GM12878 (cell line): Measurements from ENCODE around the gene DUS2. TPM values are rescaled to one million over a fixed set of nuclear protein-coding genes. Genes with fewer than 3 reads are reported as not detected.

Experiments
- ATAC-seq: fragments of 200-7000 bp; cut with Tn5 transposase; 3 replicates; pipeline ENCODE4 v1.9.1; 2020; ENCODE audit warnings: mild to moderate bottlenecking, moderate library complexity
- BruUV-seq: library from RNA; stranded (reverse); fragments of 400-500 nt; replicated peaks from 2 replicates; lab custom pipeline; 2021; lab: Mats Ljungman, UMichigan
- CTCF ChIA-PET: fragments of 300-600 bp; sonication (Branson Sonifier 250); formaldehyde crosslinking; extraction: SDS; loops from one replicate; lab custom pipeline; 2021; ENCODE audit warnings: inconsistent platforms; lab: Yijun Ruan, JAX
- POLR2A ChIA-PET: fragments of 350-600 bp; formaldehyde crosslinking; extraction: SDS; loops from one replicate; lab custom pipeline; 2021; ENCODE audit warnings: inconsistent platforms; lab: Charles Lee
- RAD21 ChIA-PET: fragments of 300-600 bp; sonication (Branson Sonifier 250); formaldehyde crosslinking; loops from one replicate; lab custom pipeline; 2023; ENCODE audit warnings: antibody characterized with exemption; ENCODE audit not compliant: unreplicated experiment; lab: Charles Lee
- SMC1A ChIA-PET: fragments of 300-600 bp; sonication (Branson Sonifier 250); formaldehyde crosslinking; loops from one replicate; lab custom pipeline; 2023; ENCODE audit not compliant: unreplicated experiment, uncharacterized antibody; lab: Charles Lee
- DNase-seq: peaks from one replicate; pipeline ENCODE4 v3.0.0-alpha.2; 2011; ENCODE audit warnings: low read depth, low spot score
- FAIRE-seq: peaks from 3 replicates; lab custom pipeline; 2011; peaks lifted over from hg19 to GRCh38; lab: Jason Lieb, UNC
- H2AFZ ChIP-seq: 2 replicates; pipeline ENCODE4 v1.6.0; 2011; ENCODE audit warnings: low read depth, low read length, control low read depth; ENCODE audit not compliant: control insufficient read depth
- H3K27ac ChIP-seq: 2 replicates; pipeline ENCODE4 v1.5.1; 2011; ENCODE audit warnings: control low read depth; ENCODE audit not compliant: control insufficient read depth, insufficient read depth
- H3K27me3 ChIP-seq, 2 experiments: replicated peaks in 1 of 2; 2 replicates each; pipeline versions ENCODE4 v1.6.0 to v1.6.1; 2011; ENCODE audit warnings: low read length in 1 of 2; ENCODE audit not compliant: control insufficient read depth in 2 of 2, insufficient read depth in 2 of 2
- H3K36me3 ChIP-seq, 2 experiments: 2 replicates each; pipeline ENCODE4 v1.5.1; 2011; ENCODE audit warnings: low read length in 1 of 2; ENCODE audit not compliant: control insufficient read depth in 2 of 2, insufficient read depth in 2 of 2
- H3K4me1 ChIP-seq: 2 replicates; pipeline ENCODE4 v1.6.1; 2011; ENCODE audit warnings: mild to moderate bottlenecking, low read length, moderate library complexity, mixed read lengths; ENCODE audit not compliant: control insufficient read depth, insufficient read depth
- H3K4me2 ChIP-seq: 2 replicates; pipeline ENCODE4 v1.6.0; 2011; ENCODE audit warnings: control low read depth; ENCODE audit not compliant: control insufficient read depth, insufficient read depth
- H3K4me3 ChIP-seq: fragments of 200-600 bp; sonication (generic); 2 replicates; pipeline ENCODE4 v1.5.1; 2016
- H3K79me2 ChIP-seq: 2 replicates; pipeline ENCODE4 v1.6.0; 2011; ENCODE audit warnings: low read length; ENCODE audit not compliant: control insufficient read depth, insufficient read depth
- H3K9ac ChIP-seq: 2 replicates; pipeline ENCODE4 v1.8.0; 2011; ENCODE audit warnings: low read length, control low read depth, mixed read lengths; ENCODE audit not compliant: control insufficient read depth, insufficient read depth
- H3K9me3 ChIP-seq: replicated peaks from 3 replicates; pipeline ENCODE4 v1.5.1; 2011; ENCODE audit warnings: mild to moderate bottlenecking, low read length; ENCODE audit not compliant: control insufficient read depth, insufficient read depth
- H4K20me1 ChIP-seq: 2 replicates; pipeline ENCODE4 v1.6.0; 2011; ENCODE audit not compliant: control insufficient read depth, insufficient read depth
- BMI1 ChIP-seq: fragments of 450-650 bp; IDR thresholded peaks from 2 replicates; pipeline ENCODE4 v1.6.1; 2016; ENCODE audit warnings: mild to moderate bottlenecking, moderate library complexity, borderline replicate concordance
- CBX3 ChIP-seq: fragments of 200-600 bp; sonication (generic); IDR thresholded peaks from 2 replicates; pipeline ENCODE4 v1.6.1; 2016; ENCODE audit warnings: low read depth, borderline replicate concordance
- ETV6 ChIP-seq, 2 experiments: fragments of 450-650 bp in 1 of 2; IDR thresholded peaks in 1 of 2; conservative IDR thresholded peaks in 1 of 2; 2 replicates each; pipeline ENCODE4 v1.6.1; 2014; ENCODE audit warnings: antibody characterized with exemption in 1 of 2, borderline replicate concordance in 1 of 2, low read depth in 1 of 2, mild to moderate bottlenecking in 1 of 2, moderate library complexity in 1 of 2
- JUNB ChIP-seq: IDR thresholded peaks from 2 replicates; pipeline ENCODE4 v1.6.1; 2016; ENCODE audit warnings: antibody characterized with exemption, mild to moderate bottlenecking
- LARP7 ChIP-seq: fragments of 450-650 bp; IDR thresholded peaks from 2 replicates; pipeline ENCODE4 v1.6.1; 2017; ENCODE audit warnings: mild to moderate bottlenecking
- NBN ChIP-seq: fragments of 450-650 bp; IDR thresholded peaks from 2 replicates; pipeline ENCODE4 v1.6.1; 2016
- NFIC ChIP-seq: IDR thresholded peaks from 2 replicates; pipeline ENCODE4 v1.6.1; 2012; ENCODE audit warnings: low read depth, mild to moderate bottlenecking, inconsistent platforms, low read length, moderate library complexity
- POLR2AphosphoS5 ChIP-seq: IDR thresholded peaks from 2 replicates; pipeline ENCODE4 v1.6.1; 2011; ENCODE audit warnings: mild to moderate bottlenecking, low read length, inconsistent platforms
- RBBP5 ChIP-seq: fragments of 200-600 bp; sonication (generic); conservative IDR thresholded peaks from 2 replicates; pipeline ENCODE4 v1.6.1; 2016
- RFX5 ChIP-seq: IDR thresholded peaks from 2 replicates; pipeline ENCODE4 v1.6.1; 2011; ENCODE audit warnings: low read depth, low read length, improper control_type of control experiment
- SP1 ChIP-seq: IDR thresholded peaks from one replicate; pipeline ENCODE4 v1.6.1; 2011; ENCODE audit warnings: low read depth, low read length
- ZNF207 ChIP-seq: fragments of 450-650 bp; IDR thresholded peaks from 2 replicates; pipeline ENCODE4 v1.6.1; 2014; ENCODE audit warnings: antibody characterized with exemption, mild to moderate bottlenecking, borderline replicate concordance
- ZNF217 ChIP-seq: fragments of 450-650 bp; IDR thresholded peaks from 2 replicates; pipeline ENCODE4 v1.6.1; 2017; ENCODE audit warnings: antibody characterized with exemption, mild to moderate bottlenecking
- ZNF622 ChIP-seq: fragments of 450-650 bp; IDR thresholded peaks from 2 replicates; pipeline ENCODE4 v1.6.1; 2017; ENCODE audit warnings: mild to moderate bottlenecking, inconsistent platforms
- WGBS: methylation state at CpG from one replicate; pipeline ENCODE4 v1.1.6; 2016; ENCODE audit warnings: low lambda C conversion rate; ENCODE audit not compliant: insufficient replicate concordance, insufficient coverage; ENCODE audit errors: missing lambda C conversion rate; 5-methylcytosine and 5-hydroxymethylcytosine counted together
- in situ Hi-C: fragments of 300-500 bp; cut with MboI; formaldehyde crosslinking; loops from 9 replicates; pipeline ENCODE4 v1.14.3; 2018; ENCODE audit warnings: mixed read lengths
- intact Hi-C: fragments of 100-400 bp; cut with micrococcal nuclease; formaldehyde crosslinking; loops from one replicate; pipeline ENCODE4 v1.14.2; 2022; ENCODE audit not compliant: unreplicated experiment
- polyA plus RNA-seq, 11 experiments: library from polyadenylated mRNA; depleted of rRNA in 4 of 11; unstranded in 6 of 11; stranded (reverse) in 5 of 11; fragments of >200 nt; fragmentation: Nextera tagmentation in 4 of 11; fragmentation: Illumina TruSeq in 1 of 11; extraction: Ambion mirVana in 4 of 11; extraction: Trizol in 1 of 11; gene quantifications; 1 replicate in 1 of 11; 2 replicates in 10 of 11; pipeline versions ENCODE4 v1.2.1 to v1.2.3, GENCODE V29; 2011 to 2016; ENCODE audit warnings: inconsistent platforms in 2 of 11, missing spikeins in 2 of 11, low read depth in 1 of 11
- total RNA-seq, 4 experiments: library from RNA; depleted of rRNA in 3 of 4; stranded (reverse); fragments of >200 nt in 3 of 4; fragmentation: Illumina TruSeq in 1 of 4; extraction: Trizol in 1 of 4; gene quantifications; 2 replicates each; pipeline versions ENCODE4 v1.2.1 to v1.2.3, GENCODE V29; 2013 to 2021
- TF ChIP-seq, protein P1 (sequence below): IDR thresholded peaks from 2 replicates; pipeline ENCODE4 v1.6.1; 2012; ENCODE audit warnings: low read depth, low read length, improper control_type of control experiment
- TF ChIP-seq, protein P2 (sequence below): IDR thresholded peaks from 2 replicates; pipeline ENCODE4 v1.6.1; 2012; ENCODE audit warnings: improper control_type of control experiment, low read depth, low read length; ENCODE audit not compliant: insufficient replicate concordance
- TF ChIP-seq, protein P3 (sequence below): fragments of 450-650 bp; IDR thresholded peaks from 2 replicates; pipeline ENCODE4 v1.6.1; 2017; ENCODE audit warnings: borderline replicate concordance

Gene DUS2
- total and polyA plus RNA-seq, 10 of the 15 experiments (the other 5 are each of a cell fraction or from before 2014, with no cell fraction given) = 4.8 to 32.3 (median 25.5) TPM

DNA sequence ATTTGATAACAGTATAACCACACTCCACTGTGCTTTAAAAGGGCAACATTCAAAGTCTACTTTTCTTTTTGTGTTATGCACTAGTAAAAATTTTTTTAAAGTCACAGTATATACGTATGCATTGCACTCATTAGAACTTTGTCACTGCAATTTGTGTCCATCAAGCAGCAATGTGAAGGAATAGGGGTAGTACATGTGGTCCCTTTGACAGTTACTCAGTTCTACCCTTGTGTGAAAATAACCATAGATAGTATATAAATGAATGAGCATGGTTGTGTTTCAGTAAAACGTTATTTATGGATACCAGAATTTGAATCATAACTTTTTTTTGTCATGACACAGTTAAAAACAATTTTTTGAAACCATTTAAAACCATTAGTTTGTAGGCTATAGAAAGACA lies 92.8 kb downstream of the DUS2 start:
- no peak overlapping the region for H3K9ac ChIP-seq
- 18% methylated on average over 2 of the region's 2 CpGs for WGBS
- peaks cover 2% of the 10 kb centered on the region; the same call in 2 of the 3 replicates for H3K9me3 ChIP-seq
- no peaks in the 10 kb centered on the region; a peak in 1 of 4 replicates for H3K36me3 ChIP-seq
- H3K79me2 ChIP-seq = peaks cover 54% of the 10 kb centered on the region
- no peak overlapping the region for H2AFZ ChIP-seq
- no peak overlapping the region for H3K4me2 ChIP-seq
- ChIA-PET POLR2A (no interaction called here), RAD21 (no interaction called here), SMC1A (interaction anchor here (0.6 to 6.2 kb wide), 3 partner anchors 30 to 361 kb away, joined by 3 to 41 read pairs (median 4); partner anchors contain the start of gene NFATC3), CTCF (interaction anchor here (2.0 kb wide), 1 partner anchor 44 kb away, joined by 9 read pairs; no protein-coding TSS in a partner anchor)
- H3K27me3 ChIP-seq = no peaks in the 10 kb centered on the region
- DNase-seq = no peak
- TF ChIP-seq RFX5 = no peak
- no peak for TF ChIP-seq ZNF217
- no peak for TF ChIP-seq RBBP5
- TF ChIP-seq BMI1 = no peak
- TF ChIP-seq, protein P1, sequence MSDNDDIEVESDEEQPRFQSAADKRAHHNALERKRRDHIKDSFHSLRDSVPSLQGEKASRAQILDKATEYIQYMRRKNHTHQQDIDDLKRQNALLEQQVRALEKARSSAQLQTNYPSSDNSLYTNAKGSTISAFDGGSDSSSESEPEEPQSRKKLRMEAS = no peak
- TF ChIP-seq, protein P2, sequence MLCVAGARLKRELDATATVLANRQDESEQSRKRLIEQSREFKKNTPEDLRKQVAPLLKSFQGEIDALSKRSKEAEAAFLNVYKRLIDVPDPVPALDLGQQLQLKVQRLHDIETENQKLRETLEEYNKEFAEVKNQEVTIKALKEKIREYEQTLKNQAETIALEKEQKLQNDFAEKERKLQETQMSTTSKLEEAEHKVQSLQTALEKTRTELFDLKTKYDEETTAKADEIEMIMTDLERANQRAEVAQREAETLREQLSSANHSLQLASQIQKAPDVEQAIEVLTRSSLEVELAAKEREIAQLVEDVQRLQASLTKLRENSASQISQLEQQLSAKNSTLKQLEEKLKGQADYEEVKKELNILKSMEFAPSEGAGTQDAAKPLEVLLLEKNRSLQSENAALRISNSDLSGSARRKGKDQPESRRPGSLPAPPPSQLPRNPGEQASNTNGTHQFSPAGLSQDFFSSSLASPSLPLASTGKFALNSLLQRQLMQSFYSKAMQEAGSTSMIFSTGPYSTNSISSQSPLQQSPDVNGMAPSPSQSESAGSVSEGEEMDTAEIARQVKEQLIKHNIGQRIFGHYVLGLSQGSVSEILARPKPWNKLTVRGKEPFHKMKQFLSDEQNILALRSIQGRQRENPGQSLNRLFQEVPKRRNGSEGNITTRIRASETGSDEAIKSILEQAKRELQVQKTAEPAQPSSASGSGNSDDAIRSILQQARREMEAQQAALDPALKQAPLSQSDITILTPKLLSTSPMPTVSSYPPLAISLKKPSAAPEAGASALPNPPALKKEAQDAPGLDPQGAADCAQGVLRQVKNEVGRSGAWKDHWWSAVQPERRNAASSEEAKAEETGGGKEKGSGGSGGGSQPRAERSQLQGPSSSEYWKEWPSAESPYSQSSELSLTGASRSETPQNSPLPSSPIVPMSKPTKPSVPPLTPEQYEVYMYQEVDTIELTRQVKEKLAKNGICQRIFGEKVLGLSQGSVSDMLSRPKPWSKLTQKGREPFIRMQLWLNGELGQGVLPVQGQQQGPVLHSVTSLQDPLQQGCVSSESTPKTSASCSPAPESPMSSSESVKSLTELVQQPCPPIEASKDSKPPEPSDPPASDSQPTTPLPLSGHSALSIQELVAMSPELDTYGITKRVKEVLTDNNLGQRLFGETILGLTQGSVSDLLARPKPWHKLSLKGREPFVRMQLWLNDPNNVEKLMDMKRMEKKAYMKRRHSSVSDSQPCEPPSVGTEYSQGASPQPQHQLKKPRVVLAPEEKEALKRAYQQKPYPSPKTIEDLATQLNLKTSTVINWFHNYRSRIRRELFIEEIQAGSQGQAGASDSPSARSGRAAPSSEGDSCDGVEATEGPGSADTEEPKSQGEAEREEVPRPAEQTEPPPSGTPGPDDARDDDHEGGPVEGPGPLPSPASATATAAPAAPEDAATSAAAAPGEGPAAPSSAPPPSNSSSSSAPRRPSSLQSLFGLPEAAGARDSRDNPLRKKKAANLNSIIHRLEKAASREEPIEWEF = no peak
- TF ChIP-seq LARP7 = no peak
- TF ChIP-seq SP1 = no peak
- no peak for TF ChIP-seq JUNB
- no peak for TF ChIP-seq ZNF622
- no peak for TF ChIP-seq NBN
- TF ChIP-seq ETV6 (conservative IDR thresholded peaks at IDR 0.05 in 1 of 2, IDR thresholded peaks at IDR 0.05 in 1 of 2; ENCODE audit: borderline replicate concordance in 1 of 2, low read depth in 1 of 2) = no peak
- no peak for TF ChIP-seq ZNF207
- TF ChIP-seq, protein P3, sequence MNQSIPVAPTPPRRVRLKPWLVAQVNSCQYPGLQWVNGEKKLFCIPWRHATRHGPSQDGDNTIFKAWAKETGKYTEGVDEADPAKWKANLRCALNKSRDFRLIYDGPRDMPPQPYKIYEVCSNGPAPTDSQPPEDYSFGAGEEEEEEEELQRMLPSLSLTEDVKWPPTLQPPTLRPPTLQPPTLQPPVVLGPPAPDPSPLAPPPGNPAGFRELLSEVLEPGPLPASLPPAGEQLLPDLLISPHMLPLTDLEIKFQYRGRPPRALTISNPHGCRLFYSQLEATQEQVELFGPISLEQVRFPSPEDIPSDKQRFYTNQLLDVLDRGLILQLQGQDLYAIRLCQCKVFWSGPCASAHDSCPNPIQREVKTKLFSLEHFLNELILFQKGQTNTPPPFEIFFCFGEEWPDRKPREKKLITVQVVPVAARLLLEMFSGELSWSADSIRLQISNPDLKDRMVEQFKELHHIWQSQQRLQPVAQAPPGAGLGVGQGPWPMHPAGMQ = no peak
- TF ChIP-seq CBX3 = no peak
- TF ChIP-seq NFIC = no peak
- TF ChIP-seq POLR2AphosphoS5 = no peak
- peaks cover 19% of the 10 kb centered on the region for H3K4me1 ChIP-seq
- no peaks in the 10 kb centered on the region for H4K20me1 ChIP-seq
- in situ Hi-C loops (no loop called here), intact Hi-C loops (no loop called here)
- no TSS peak for BruUV-seq
- no peak for ATAC-seq
- no peak overlapping the region for H3K27ac ChIP-seq
- H3K4me3 ChIP-seq = no peak overlapping the region
- FAIRE-seq = no peak
